Breast epithelium (tissue), 3 donors: ENCODE results near the gene CAMK2B.

Experiments
- POLR2AphosphoS5 ChIP-seq, 3 donors: sonication (generic); formaldehyde crosslinking; IDR thresholded peaks; one replicate each; pipeline ENCODE4 v1.6.1; 2017; ENCODE audit warnings: antibody characterized with exemption in 3 of 3
- TF ChIP-seq, protein P1 (sequence below), 3 donors: fragments of 450-650 bp; IDR thresholded peaks; one replicate each; pipeline ENCODE4 v1.5.1; 2016 to 2017; ENCODE audit warnings: antibody characterized with exemption in 3 of 3, mild to moderate bottlenecking in 3 of 3, moderate library complexity in 3 of 3

GRCh38 chr7:44222776-44223261 lies 102.6 kb downstream of the CAMK2B start:
- TF ChIP-seq, protein P1, sequence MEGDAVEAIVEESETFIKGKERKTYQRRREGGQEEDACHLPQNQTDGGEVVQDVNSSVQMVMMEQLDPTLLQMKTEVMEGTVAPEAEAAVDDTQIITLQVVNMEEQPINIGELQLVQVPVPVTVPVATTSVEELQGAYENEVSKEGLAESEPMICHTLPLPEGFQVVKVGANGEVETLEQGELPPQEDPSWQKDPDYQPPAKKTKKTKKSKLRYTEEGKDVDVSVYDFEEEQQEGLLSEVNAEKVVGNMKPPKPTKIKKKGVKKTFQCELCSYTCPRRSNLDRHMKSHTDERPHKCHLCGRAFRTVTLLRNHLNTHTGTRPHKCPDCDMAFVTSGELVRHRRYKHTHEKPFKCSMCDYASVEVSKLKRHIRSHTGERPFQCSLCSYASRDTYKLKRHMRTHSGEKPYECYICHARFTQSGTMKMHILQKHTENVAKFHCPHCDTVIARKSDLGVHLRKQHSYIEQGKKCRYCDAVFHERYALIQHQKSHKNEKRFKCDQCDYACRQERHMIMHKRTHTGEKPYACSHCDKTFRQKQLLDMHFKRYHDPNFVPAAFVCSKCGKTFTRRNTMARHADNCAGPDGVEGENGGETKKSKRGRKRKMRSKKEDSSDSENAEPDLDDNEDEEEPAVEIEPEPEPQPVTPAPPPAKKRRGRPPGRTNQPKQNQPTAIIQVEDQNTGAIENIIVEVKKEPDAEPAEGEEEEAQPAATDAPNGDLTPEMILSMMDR (IDR thresholded peaks at IDR 0.05), result no peak
- no peak for TF ChIP-seq POLR2AphosphoS5 (IDR thresholded peaks at IDR 0.05)
